ENCODE results near the gene MAT1A.

Gene MAT1A

GRCh38 chr10:80281784-80282765, 7.4 kb downstream of the MAT1A start:
- no peak for DNase-seq

- no peak for DNase-seq
These were observed 8.2 kb downstream of the MAT1A start for GRCh38 chr10:80281292-80281691.

- DNase-seq = no peak
These were observed 9.2 kb downstream of the MAT1A start for GRCh38 chr10:80280071-80280800.

GRCh38 chr10:80279146-80279545, 10.3 kb downstream of the MAT1A start:
- no peak for DNase-seq

- DNase-seq = no peak
These were observed 11.0 kb downstream of the MAT1A start for GRCh38 chr10:80278480-80278879.

GRCh38 chr10:80277567-80278250, 11.7 kb downstream of the MAT1A start:
- no peak for DNase-seq

GRCh38 chr10:80277016-80277415, 12.4 kb downstream of the MAT1A start:
- DNase-seq = no peak

- no peak for DNase-seq
These were observed 13.1 kb downstream of the MAT1A start for GRCh38 chr10:80276335-80276734.

- DNase-seq = no peak
These were observed 13.7 kb downstream of the MAT1A start for GRCh38 chr10:80275756-80276155.

- no peak for DNase-seq
These were observed 14.3 kb downstream of the MAT1A start for GRCh38 chr10:80275135-80275498.

- DNase-seq = no peak
These were observed 14.9 kb downstream of the MAT1A start for GRCh38 chr10:80274396-80275134.

GRCh38 chr10:80273523-80274170, 15.8 kb downstream of the MAT1A start:
- DNase-seq = no peak

GRCh38 chr10:80272793-80273522, 16.5 kb downstream of the MAT1A start:
- DNase-seq = no peak

GRCh38 chr10:80271416-80271815, 18.0 kb downstream of the MAT1A start:
- DNase-seq = no peak

- DNase-seq = no peak
These were observed 18.6 kb downstream of the MAT1A start for GRCh38 chr10:80270887-80271286.

GRCh38 chr10:80268938-80269588, 20.4 kb downstream of the MAT1A start:
- DNase-seq = no peak

- no peak for DNase-seq
These were observed 21.2 kb downstream of the MAT1A start for GRCh38 chr10:80268266-80268665.

GRCh38 chr10:80266513-80266863, 23.0 kb downstream of the MAT1A start:
- DNase-seq = no peak

- DNase-seq = no peak
These were observed 23.5 kb downstream of the MAT1A start for GRCh38 chr10:80265740-80266512.

All from stimulated activated CD4-positive, alpha-beta T cell treated with anti-CD3 and anti-CD28 coated beads, Interleukin-2, amount 100 ng/mL, for 48 hours (primary cell).